HG03039 (cell line): Measurements from ENCODE around the gene CASQ2.
A peak's percentile ranks its signal among the peaks of the same experiment; 100 is the strongest.

ENCODE experiments used
- ATAC-seq: cut with Tn5 transposase; IDR thresholded peaks from one replicate; pipeline ENCODE4 v1.9.1; 2021; ENCODE audit warnings: mild to moderate bottlenecking, moderate library complexity; ENCODE audit not compliant: unreplicated experiment

Gene CASQ2

GRCh38 chr1:115732316-115732715, 36.2 kb downstream of the CASQ2 start:
- no peak for ATAC-seq

- peak; percentile 89 for ATAC-seq
Observed at GRCh38 chr1:115729756-115730155, 38.8 kb downstream of the CASQ2 start.

- ATAC-seq, result no peak
Observed at GRCh38 chr1:115728341-115728740, 40.2 kb downstream of the CASQ2 start.

GRCh38 chr1:115727706-115728249, 40.7 kb downstream of the CASQ2 start:
- ATAC-seq, result no peak

GRCh38 chr1:115726570-115726969, 41.9 kb downstream of the CASQ2 start:
- no peak for ATAC-seq

- ATAC-seq, result no peak
Observed at GRCh38 chr1:115726161-115726560, 42.4 kb downstream of the CASQ2 start.

- ATAC-seq, result no peak
Observed at GRCh38 chr1:115725600-115725999, 42.9 kb downstream of the CASQ2 start.

GRCh38 chr1:115723756-115724155, 44.8 kb downstream of the CASQ2 start:
- ATAC-seq, result no peak

- ATAC-seq, result no peak
Observed at GRCh38 chr1:115722221-115722620, 46.3 kb downstream of the CASQ2 start.

GRCh38 chr1:115719285-115719684, 49.2 kb downstream of the CASQ2 start:
- no peak for ATAC-seq

GRCh38 chr1:115718011-115718754, 50.3 kb downstream of the CASQ2 start:
- ATAC-seq, result no peak

GRCh38 chr1:115717541-115717940, 51.0 kb downstream of the CASQ2 start:
- no peak for ATAC-seq

- ATAC-seq, result no peak
Observed at GRCh38 chr1:115714572-115715141, 53.9 kb downstream of the CASQ2 start.

- no peak for ATAC-seq
Observed at GRCh38 chr1:115713906-115714305, 54.6 kb downstream of the CASQ2 start.

- no peak for ATAC-seq
Observed at GRCh38 chr1:115712911-115713609, 55.5 kb downstream of the CASQ2 start.

- ATAC-seq, result no peak
Observed at GRCh38 chr1:115710859-115711624, 57.5 kb downstream of the CASQ2 start.

GRCh38 chr1:115706587-115707425, 61.7 kb downstream of the CASQ2 start:
- ATAC-seq, result no peak

- no peak for ATAC-seq
Observed at GRCh38 chr1:115705963-115706362, 62.6 kb downstream of the CASQ2 start.

GRCh38 chr1:115705085-115705951, 63.2 kb downstream of the CASQ2 start:
- no peak for ATAC-seq
